GM23338 (cell line): ENCODE results near the gene AMZ1.
"Not testable (repeated sequence)": the region's sequence is repeated elsewhere in the genome, so short reads cannot be mapped to it uniquely, and the experiment has no call there.

Experiments
- EZH2 ChIP-seq: fragments of 200-600 bp; sonication (generic); IDR thresholded peaks from one replicate; pipeline ENCODE4 v1.8.0; 2017; ENCODE audit warnings: antibody characterized with exemption, mild to moderate bottlenecking, low read depth; ENCODE audit not compliant: unreplicated experiment
- POLR2AphosphoS5 ChIP-seq: IDR thresholded peaks from 2 replicates; pipeline ENCODE4 v1.6.1; 2016; ENCODE audit warnings: antibody characterized with exemption, low read depth
- STAT1 ChIP-seq: IDR thresholded peaks from one replicate; pipeline ENCODE4 v1.6.1; 2016; ENCODE audit warnings: antibody characterized with exemption; ENCODE audit not compliant: unreplicated experiment
- TF ChIP-seq, protein P1 (sequence below), 2 experiments: fragments of 200-600 bp in 1 of 2; sonication (generic) in 1 of 2; conservative IDR thresholded peaks; 2 replicates each; pipeline versions ENCODE4 v1.5.1 to v1.6.1; 2016 to 2017; ENCODE audit warnings: antibody characterized with exemption in 2 of 2, low read depth in 2 of 2, mild to moderate bottlenecking in 2 of 2, moderate library complexity in 1 of 2

DNA sequence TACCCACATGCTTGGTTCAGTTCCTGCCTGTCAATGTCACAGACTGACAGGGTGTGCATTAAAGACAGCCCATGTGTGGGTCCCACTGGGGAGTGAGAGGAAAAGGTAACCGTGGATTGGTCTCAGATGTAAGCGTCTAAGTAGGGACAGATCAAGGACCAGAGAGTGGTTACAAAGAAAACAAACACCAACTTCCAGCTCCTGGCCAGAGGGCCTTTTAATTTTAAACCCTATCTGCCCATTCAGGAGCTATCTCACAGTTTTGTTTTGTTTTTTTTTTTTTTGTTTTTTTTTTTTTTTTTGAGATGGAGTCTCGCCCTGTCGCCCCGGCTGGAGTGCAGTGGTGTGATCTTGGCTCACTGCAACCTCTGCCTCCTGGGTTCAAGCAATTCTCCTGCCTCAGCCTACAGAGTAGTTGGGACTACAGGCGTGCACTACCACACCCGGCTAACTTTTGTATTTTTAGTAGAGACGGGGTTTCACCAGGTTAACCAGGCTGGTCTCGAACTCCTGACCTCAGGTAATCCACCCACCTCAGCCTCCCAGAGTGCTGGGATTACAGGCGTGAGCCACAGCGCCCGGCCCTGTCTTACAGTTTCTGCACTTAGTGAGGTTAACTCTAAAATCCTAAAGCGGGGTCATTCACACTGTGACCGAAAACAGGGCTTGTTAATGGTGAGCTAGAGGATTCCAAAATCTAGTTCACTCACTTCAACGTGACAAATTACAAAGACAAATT is 49.2 kb downstream of the AMZ1 start:
- TF ChIP-seq, protein P1, sequence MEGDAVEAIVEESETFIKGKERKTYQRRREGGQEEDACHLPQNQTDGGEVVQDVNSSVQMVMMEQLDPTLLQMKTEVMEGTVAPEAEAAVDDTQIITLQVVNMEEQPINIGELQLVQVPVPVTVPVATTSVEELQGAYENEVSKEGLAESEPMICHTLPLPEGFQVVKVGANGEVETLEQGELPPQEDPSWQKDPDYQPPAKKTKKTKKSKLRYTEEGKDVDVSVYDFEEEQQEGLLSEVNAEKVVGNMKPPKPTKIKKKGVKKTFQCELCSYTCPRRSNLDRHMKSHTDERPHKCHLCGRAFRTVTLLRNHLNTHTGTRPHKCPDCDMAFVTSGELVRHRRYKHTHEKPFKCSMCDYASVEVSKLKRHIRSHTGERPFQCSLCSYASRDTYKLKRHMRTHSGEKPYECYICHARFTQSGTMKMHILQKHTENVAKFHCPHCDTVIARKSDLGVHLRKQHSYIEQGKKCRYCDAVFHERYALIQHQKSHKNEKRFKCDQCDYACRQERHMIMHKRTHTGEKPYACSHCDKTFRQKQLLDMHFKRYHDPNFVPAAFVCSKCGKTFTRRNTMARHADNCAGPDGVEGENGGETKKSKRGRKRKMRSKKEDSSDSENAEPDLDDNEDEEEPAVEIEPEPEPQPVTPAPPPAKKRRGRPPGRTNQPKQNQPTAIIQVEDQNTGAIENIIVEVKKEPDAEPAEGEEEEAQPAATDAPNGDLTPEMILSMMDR (conservative IDR thresholded peaks at IDR 0.05; ENCODE audit: low read depth in 2 of 2), result not testable (repeated sequence)
- TF ChIP-seq EZH2, POLR2AphosphoS5, STAT1: not testable (repeated sequence)
